Cardiac septum (tissue), 1 donor: ENCODE measurements around the gene TXNDC9. TPM values are rescaled to one million over a fixed set of nuclear protein-coding genes. Genes with fewer than 3 reads are reported as not detected.
"Not testable (repeated sequence)": the region's sequence is repeated elsewhere in the genome, so short reads cannot be mapped to it uniquely, and the experiment has no call there.

Experiments
- DNase-seq: peaks from one replicate; pipeline ENCODE4 v3.0.0-alpha.2; 2020; ENCODE audit warnings: low spot score
- intact Hi-C: fragments of 100-400 bp; cut with DNase I; formaldehyde crosslinking; loops from one replicate; pipeline ENCODE4 v1.14.0; 2022
- long read RNA-seq: library from polyadenylated mRNA; unstranded; transcript quantifications from one replicate; pipeline ENCODE4 v2.0.0, GENCODE V29; 2021
- total RNA-seq: library from RNA; stranded (reverse); fragmentation: NEBNext Ultra II Directional; extraction: Animal tissue kit (Norgen Biotek cat#: 25700); gene quantifications from one replicate; pipeline ENCODE4 v1.2.1, GENCODE V29; 2021
- donor health status: DM: no; HTN: no; CAD: no.

The TXNDC9 gene
- 24.8 TPM for total RNA-seq
- long read RNA-seq, transcript TXNDC9-201 (5 exons, 1,637 nt), result major isoform, 48 of 54 reads
- long read RNA-seq, partial matches to known transcripts, result 1 of 54 reads
- long read RNA-seq, other reads (novel, unspliced or antisense), result 2 of 54 reads

DNA sequence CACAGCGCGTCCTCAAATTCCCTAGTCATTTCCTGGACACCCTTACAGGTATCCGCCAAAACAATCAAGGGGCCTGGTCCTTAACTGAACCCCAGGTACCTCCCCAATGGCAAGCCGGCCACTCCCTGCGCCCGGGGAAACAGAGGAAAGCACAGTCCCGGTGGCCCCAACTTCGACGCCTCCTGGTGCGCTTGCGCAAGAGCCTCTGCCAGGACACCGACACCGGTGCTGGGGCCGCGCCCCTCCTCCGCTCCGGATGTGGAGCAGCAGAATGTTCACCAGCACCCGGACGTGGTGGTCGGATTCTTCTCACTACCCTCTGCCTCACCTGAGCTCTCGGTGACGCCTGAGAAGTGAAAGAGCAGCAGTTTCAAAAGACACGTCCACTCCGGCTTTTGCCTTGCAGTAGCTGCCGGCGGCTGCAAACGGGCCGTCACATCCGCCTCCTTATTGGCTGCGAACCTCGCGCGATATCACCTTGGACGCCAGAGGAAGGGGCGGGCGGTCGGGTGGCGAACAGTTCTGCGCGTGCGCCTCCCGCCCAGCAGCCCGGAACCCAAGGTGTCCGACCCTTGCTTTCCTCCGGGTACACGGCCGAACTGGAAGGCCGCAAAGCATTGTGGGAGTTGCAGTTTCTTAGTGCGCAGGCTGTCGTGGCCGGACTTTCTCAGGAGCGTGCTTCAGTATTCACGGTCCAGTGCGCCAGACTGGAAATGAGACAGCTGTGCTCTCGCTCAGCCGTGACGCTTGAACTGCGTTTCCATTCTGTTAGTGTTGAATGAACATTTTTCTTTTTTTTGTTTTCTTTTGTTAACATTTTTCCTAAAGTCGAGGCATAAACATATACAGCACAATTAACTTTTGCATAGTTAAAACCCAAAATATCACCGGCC, at the start of gene TXNDC9:
TXNDC9 (minus strand) TSS at position 423 of the 893 bp plus-strand sequence. CDS start 3,123 bp downstream, outside the sequence.
- DNase-seq, result peak; percentile 99
- intact Hi-C loops, result loop anchor here (2.0 to 5.0 kb wide), 4 partner anchors 66 to 181 kb away; partner anchors contain the start of genes LIPT1, MITD1, MRPL30 and TSGA10

DNA sequence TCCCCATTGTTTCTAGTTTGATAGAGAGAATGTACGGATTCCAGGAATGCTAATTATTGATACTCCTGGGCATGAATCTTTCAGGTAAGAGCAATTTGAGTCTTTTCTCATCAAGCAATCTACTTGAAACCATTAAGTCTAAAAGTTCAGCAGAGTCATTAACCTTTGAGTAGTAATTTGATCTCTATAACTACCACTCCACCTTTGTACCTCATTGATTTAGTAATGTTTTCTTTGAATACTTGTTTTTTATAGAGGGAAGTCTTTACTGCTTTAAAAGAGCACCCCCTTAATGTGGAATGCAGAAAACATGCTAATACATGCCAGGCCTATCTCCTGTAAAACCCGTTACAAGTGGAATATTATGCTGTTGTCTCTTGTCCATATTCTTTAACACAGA, 46.0 kb upstream of the TXNDC9 start:
- DNase-seq, result no peak
- intact Hi-C loops, result no loop called here

- no peak for DNase-seq
- intact Hi-C loops, result no loop called here
These were observed 44.4 kb upstream of the TXNDC9 start for GRCh38 chr2:99380376-99381010.

GRCh38 chr2:99377879-99378278, 41.7 kb upstream of the TXNDC9 start:
- intact Hi-C loops, result no loop called here
- no peak for DNase-seq

GRCh38 chr2:99376254-99376864, 40.2 kb upstream of the TXNDC9 start:
- intact Hi-C loops, result no loop called here
- no peak for DNase-seq

- no peak for DNase-seq
- intact Hi-C loops, result no loop called here
These were observed 38.6 kb upstream of the TXNDC9 start for GRCh38 chr2:99374747-99375146.

DNA sequence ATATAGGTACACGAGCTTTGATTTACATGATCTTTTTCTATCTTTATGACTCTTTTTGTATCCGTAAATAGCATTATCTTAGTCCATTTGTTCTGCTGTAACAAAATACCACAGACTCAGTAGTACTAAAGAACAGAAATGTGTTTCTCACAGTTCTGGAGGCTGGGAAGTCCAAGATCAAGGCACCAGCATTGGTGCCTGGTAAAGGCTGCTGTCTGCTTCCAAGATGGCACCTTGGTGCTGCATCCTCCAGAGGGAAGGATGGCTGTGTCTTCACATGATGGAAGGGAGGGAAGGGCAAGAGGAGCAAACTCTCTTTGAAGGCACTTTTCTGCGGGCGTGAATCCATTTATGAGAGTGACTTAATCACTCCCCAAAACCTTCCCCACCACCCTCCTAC, 37.0 kb upstream of the TXNDC9 start:
- intact Hi-C loops, result no loop called here

GRCh38 chr2:99368854-99369253, 32.7 kb upstream of the TXNDC9 start:
- DNase-seq, intact Hi-C loops: not testable (repeated sequence)

More for the DNA sequence above, 37.0 kb upstream of the TXNDC9 start:
- no peak for DNase-seq

DNA sequence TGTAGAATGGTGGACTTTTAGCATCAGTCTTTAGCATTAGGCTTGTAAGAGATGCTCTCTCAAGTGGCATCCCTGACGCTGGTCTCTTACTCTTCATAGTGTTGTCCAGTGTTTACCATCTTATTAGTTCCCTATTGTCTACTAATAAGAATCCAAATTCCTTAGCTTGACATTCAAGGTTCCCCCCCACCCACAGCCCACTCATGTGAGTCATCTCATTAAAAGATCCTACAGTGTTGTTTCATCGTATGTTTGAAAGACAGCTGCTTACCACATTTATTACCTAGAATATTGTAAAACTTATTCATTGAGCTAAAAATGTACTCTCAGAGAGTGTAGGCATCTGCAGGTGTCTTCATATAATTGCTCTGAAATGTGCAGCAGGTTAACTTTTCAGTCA, 29.5 kb upstream of the TXNDC9 start:
- no peak for DNase-seq
- intact Hi-C loops, result no loop called here

DNA sequence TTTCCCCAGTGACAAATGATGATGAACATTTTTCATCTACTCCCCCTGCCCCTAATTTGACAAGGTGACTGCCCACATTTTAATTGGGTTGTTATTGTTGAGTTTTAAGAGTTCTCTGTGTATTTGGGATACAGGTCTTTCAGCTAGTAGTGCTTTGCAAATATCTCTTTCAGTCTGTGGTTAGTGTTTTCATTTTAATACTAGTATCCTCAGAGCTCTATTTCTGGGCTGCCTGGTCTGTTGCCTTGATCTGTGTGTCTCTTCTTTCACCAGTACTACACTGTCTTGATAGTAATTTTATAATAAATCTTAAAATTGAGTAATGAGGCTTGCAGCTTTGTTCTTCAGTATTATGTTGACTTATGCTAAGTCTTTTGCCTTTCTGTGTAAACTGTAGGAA, 20.7 kb upstream of the TXNDC9 start:
- DNase-seq, result no peak
- intact Hi-C loops, result no loop called here

- intact Hi-C loops, DNase-seq: not testable (repeated sequence)
These were observed 18.7 kb upstream of the TXNDC9 start for GRCh38 chr2:99354825-99355224.

- no peak for DNase-seq
- intact Hi-C loops, result no loop called here
These were observed 17.9 kb upstream of the TXNDC9 start for GRCh38 chr2:99354070-99354469.

- DNase-seq, result no peak
- intact Hi-C loops, result no loop called here
These were observed 14.1 kb upstream of the TXNDC9 start for GRCh38 chr2:99350194-99350593.

DNA sequence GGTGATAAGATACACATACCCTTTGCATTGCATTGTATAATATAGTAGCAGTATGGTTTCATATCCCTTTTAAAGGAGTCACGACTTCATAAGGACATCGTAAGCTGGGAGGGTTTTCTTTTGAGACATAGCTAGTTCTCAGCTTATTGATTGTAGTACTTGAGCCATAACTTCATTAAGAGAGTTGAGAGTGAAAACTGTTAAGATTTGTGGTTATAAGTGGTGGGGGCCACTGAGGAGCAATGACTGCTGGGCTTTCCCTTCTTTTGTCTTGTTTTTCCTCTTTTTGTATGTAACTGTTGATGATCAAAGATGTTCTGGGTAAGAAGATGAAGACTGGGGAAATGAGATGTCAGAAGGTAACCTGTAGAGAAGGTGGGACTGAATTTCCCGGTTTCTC, 12.0 kb upstream of the TXNDC9 start:
- no peak for DNase-seq
- intact Hi-C loops, result no loop called here

GRCh38 chr2:99346218-99346617, 10.1 kb upstream of the TXNDC9 start:
- intact Hi-C loops, result no loop called here

DNA sequence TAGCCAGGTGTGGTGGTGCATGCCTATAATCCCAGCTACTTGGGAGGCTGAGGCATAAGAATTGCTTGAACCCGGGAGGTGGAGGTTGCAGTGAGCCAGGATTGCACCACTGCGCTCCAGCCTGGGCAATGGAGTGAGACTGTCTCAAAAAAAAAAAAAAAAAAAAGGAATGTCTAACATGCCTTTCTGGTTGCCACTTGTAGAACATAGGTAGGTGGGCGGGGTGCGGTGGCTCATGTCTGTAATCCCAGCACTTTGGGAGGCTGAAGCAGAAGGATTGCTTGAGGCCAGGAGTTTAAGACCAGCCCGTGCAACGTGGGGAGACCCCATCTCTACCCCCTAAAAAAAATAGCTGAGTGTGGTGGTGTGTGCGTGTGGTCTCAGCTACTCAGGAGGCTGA, 9.3 kb upstream of the TXNDC9 start:
- DNase-seq, intact Hi-C loops: not testable (repeated sequence)

More at GRCh38 chr2:99346218-99346617, 10.1 kb upstream of the TXNDC9 start:
- DNase-seq, result no peak

GRCh38 chr2:99342536-99342935, 6.4 kb upstream of the TXNDC9 start:
- intact Hi-C loops, result no loop called here
- no peak for DNase-seq

DNA sequence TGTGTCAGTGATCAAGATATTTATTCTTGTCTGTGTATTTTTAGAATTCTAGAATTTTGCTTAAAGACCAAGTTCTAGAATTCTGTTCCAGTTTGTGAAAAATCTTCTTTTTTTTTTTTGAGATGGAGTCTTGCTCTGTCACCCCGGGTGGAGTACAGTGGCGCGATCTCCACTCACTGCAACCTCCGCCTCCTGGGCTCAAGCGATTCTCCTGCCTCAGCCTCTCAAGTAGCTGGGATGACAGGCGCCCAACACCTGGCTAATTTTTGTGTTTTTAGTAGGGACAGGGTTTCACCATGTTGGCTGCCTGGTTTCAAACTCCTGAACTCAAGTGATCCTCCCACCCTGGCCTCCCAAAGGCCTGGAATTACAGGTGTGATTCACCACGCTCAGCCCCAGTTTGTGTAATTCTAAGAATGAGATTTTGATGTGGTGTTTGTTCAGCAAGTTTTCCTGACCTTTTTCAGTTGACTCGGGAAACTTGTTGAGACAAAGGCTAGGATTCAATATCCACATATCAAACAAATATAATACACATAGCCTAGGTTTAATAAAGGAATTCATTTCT, 4.6 kb upstream of the TXNDC9 start:
- intact Hi-C loops, result no loop called here
- no peak for DNase-seq

- intact Hi-C loops, result loop anchor here (5.0 kb wide), 2 partner anchors 64 to 84 kb away; no protein-coding TSS in a partner anchor
- no peak for DNase-seq
These were observed 2.0 kb upstream of the TXNDC9 start for GRCh38 chr2:99338029-99338585.
